ENCODE data around the gene TICAM2.

TICAM2 gene

DNA sequence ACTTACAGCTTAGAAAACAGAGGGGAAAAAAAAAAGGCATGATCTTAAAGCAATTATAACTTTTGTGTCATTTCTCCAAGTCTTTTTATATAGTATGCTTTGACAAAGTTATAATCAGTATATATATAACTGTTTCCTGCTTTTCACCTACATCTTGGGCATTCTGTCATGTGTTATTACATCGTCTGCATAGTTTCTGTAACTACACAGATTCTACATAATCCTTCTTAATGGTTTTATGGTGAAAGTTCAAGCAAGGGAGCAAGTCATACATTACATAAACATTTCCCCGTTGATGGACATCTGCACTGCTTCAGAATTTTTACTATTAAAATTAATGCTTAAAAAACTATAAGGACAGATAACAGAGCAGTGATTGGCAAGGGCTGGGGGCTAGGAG, 69.8 kb downstream of the TICAM2 start:
- Histone ChIP-seq H3K27ac (ENCODE audit: extremely low read depth, low read depth, low read length) (no peak overlapping the region), H3K9me3 (ENCODE audit: control insufficient read depth, insufficient read depth, low read depth, low read length) (no peaks in the 10 kb centered on the region), H3K36me3 (ENCODE audit: control insufficient read depth in 2 of 2, insufficient read depth in 1 of 2, low read length in 2 of 2) (peaks cover 8 to 21% of the 10 kb centered on the region in 2 experiments), H3K4me1 (ENCODE audit: control insufficient read depth, insufficient read depth, low read length) (peaks cover 6% of the 10 kb centered on the region), H3K4me3 (ENCODE audit: low read depth, low read length) (no peak overlapping the region)
- ChIA-PET POLR2A (no interaction called here), CTCF (interaction anchor here (0.6 kb wide), 1 partner anchor 273 kb away, joined by 4 read pairs; no protein-coding TSS in a partner anchor)
- TF ChIP-seq ZNF174 (tag by site-specific recombination; IDR thresholded peaks at IDR 0.05), result no peak
- TF ChIP-seq, protein P1, sequence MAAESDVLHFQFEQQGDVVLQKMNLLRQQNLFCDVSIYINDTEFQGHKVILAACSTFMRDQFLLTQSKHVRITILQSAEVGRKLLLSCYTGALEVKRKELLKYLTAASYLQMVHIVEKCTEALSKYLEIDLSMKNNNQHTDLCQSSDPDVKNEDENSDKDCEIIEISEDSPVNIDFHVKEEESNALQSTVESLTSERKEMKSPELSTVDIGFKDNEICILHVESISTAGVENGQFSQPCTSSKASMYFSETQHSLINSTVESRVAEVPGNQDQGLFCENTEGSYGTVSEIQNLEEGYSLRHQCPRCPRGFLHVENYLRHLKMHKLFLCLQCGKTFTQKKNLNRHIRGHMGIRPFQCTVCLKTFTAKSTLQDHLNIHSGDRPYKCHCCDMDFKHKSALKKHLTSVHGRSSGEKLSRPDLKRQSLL (tag by site-specific recombination; IDR thresholded peaks at IDR 0.05), result no peak
- TF ChIP-seq SCRT2 (tag by site-specific recombination; IDR thresholded peaks at IDR 0.05), result no peak
- TF ChIP-seq, protein P2, sequence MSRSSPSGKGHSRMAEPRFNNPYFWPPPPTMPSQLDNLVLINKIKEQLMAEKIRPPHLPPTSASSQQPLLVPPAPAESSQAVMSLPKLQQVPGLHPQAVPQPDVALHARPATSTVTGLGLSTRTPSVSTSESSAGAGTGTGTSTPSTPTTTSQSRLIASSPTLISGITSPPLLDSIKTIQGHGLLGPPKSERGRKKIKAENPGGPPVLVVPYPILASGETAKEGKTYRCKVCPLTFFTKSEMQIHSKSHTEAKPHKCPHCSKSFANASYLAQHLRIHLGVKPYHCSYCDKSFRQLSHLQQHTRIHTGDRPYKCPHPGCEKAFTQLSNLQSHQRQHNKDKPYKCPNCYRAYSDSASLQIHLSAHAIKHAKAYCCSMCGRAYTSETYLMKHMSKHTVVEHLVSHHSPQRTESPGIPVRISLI (tag by site-specific recombination; IDR thresholded peaks at IDR 0.05), result no peak
- TF ChIP-seq, protein P3, sequence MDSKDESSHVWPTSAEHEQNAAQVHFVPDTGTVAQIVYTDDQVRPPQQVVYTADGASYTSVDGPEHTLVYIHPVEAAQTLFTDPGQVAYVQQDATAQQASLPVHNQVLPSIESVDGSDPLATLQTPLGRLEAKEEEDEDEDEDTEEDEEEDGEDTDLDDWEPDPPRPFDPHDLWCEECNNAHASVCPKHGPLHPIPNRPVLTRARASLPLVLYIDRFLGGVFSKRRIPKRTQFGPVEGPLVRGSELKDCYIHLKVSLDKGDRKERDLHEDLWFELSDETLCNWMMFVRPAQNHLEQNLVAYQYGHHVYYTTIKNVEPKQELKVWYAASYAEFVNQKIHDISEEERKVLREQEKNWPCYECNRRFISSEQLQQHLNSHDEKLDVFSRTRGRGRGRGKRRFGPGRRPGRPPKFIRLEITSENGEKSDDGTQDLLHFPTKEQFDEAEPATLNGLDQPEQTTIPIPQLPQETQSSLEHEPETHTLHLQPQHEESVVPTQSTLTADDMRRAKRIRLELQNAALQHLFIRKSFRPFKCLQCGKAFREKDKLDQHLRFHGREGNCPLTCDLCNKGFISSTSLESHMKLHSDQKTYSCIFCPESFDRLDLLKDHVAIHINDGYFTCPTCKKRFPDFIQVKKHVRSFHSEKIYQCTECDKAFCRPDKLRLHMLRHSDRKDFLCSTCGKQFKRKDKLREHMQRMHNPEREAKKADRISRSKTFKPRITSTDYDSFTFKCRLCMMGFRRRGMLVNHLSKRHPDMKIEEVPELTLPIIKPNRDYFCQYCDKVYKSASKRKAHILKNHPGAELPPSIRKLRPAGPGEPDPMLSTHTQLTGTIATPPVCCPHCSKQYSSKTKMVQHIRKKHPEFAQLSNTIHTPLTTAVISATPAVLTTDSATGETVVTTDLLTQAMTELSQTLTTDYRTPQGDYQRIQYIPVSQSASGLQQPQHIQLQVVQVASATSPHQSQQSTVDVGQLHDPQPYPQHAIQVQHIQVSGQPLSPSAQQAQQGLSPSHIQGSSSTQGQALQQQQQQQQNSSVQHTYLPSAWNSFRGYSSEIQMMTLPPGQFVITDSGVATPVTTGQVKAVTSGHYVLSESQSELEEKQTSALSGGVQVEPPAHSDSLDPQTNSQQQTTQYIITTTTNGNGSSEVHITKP (tag by site-specific recombination; IDR thresholded peaks at IDR 0.05), result no peak
- no peak for TF ChIP-seq ZNF510 (tag by site-specific recombination; IDR thresholded peaks at IDR 0.05; ENCODE audit: insufficient replicate concordance)
- TF ChIP-seq, protein P4, sequence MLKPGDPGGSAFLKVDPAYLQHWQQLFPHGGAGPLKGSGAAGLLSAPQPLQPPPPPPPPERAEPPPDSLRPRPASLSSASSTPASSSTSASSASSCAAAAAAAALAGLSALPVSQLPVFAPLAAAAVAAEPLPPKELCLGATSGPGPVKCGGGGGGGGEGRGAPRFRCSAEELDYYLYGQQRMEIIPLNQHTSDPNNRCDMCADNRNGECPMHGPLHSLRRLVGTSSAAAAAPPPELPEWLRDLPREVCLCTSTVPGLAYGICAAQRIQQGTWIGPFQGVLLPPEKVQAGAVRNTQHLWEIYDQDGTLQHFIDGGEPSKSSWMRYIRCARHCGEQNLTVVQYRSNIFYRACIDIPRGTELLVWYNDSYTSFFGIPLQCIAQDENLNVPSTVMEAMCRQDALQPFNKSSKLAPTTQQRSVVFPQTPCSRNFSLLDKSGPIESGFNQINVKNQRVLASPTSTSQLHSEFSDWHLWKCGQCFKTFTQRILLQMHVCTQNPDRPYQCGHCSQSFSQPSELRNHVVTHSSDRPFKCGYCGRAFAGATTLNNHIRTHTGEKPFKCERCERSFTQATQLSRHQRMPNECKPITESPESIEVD (tag by site-specific recombination; IDR thresholded peaks at IDR 0.05), result peak; percentile 80
- TF ChIP-seq, protein P5, sequence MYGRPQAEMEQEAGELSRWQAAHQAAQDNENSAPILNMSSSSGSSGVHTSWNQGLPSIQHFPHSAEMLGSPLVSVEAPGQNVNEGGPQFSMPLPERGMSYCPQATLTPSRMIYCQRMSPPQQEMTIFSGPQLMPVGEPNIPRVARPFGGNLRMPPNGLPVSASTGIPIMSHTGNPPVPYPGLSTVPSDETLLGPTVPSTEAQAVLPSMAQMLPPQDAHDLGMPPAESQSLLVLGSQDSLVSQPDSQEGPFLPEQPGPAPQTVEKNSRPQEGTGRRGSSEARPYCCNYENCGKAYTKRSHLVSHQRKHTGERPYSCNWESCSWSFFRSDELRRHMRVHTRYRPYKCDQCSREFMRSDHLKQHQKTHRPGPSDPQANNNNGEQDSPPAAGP (tag by site-specific recombination; IDR thresholded peaks at IDR 0.05), result no peak
- TF ChIP-seq ZNF785 (tag by site-specific recombination; IDR thresholded peaks at IDR 0.05), result no peak
- TF ChIP-seq, protein P6, sequence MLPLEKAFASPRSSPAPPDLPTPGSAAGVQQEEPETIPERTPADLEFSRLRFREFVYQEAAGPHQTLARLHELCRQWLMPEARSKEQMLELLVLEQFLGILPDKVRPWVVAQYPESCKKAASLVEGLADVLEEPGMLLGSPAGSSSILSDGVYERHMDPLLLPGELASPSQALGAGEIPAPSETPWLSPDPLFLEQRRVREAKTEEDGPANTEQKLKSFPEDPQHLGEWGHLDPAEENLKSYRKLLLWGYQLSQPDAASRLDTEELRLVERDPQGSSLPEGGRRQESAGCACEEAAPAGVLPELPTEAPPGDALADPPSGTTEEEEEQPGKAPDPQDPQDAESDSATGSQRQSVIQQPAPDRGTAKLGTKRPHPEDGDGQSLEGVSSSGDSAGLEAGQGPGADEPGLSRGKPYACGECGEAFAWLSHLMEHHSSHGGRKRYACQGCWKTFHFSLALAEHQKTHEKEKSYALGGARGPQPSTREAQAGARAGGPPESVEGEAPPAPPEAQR (tag by site-specific recombination; IDR thresholded peaks at IDR 0.05), result no peak
- TF ChIP-seq, protein P7, sequence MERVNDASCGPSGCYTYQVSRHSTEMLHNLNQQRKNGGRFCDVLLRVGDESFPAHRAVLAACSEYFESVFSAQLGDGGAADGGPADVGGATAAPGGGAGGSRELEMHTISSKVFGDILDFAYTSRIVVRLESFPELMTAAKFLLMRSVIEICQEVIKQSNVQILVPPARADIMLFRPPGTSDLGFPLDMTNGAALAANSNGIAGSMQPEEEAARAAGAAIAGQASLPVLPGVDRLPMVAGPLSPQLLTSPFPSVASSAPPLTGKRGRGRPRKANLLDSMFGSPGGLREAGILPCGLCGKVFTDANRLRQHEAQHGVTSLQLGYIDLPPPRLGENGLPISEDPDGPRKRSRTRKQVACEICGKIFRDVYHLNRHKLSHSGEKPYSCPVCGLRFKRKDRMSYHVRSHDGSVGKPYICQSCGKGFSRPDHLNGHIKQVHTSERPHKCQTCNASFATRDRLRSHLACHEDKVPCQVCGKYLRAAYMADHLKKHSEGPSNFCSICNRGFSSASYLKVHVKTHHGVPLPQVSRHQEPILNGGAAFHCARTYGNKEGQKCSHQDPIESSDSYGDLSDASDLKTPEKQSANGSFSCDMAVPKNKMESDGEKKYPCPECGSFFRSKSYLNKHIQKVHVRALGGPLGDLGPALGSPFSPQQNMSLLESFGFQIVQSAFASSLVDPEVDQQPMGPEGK (tag by site-specific recombination; IDR thresholded peaks at IDR 0.05), result no peak
- TF ChIP-seq KLF16 (tag by site-specific recombination; IDR thresholded peaks at IDR 0.05), result no peak
- TF ChIP-seq, protein P8, sequence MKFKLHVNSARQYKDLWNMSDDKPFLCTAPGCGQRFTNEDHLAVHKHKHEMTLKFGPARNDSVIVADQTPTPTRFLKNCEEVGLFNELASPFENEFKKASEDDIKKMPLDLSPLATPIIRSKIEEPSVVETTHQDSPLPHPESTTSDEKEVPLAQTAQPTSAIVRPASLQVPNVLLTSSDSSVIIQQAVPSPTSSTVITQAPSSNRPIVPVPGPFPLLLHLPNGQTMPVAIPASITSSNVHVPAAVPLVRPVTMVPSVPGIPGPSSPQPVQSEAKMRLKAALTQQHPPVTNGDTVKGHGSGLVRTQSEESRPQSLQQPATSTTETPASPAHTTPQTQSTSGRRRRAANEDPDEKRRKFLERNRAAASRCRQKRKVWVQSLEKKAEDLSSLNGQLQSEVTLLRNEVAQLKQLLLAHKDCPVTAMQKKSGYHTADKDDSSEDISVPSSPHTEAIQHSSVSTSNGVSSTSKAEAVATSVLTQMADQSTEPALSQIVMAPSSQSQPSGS (tag by site-specific recombination; IDR thresholded peaks at IDR 0.05; ENCODE audit: low read depth), result 0 out of 2 replicates have a peak, but pooled peaks have one; percentile 23
- no peak for TF ChIP-seq ZNF335 (tag by site-specific recombination; conservative IDR thresholded peaks at IDR 0.05)
- 0 out of 2 replicates have a peak, but pooled peaks have one; percentile 12 for TF ChIP-seq SP7 (tag by site-specific recombination; IDR thresholded peaks at IDR 0.05)

Measured in HEK293 (cell line).